ENCODE results near the gene USHBP1. TPM values are rescaled to one million over a fixed set of nuclear protein-coding genes. Genes with fewer than 3 reads are reported as not detected.

Gene USHBP1
- total and polyA plus RNA-seq, 2 of the 13 experiments (the other 11 are each of a cell fraction or from before 2014, with no cell fraction given): 0.15 to 1.5 TPM

GRCh38 chr19:17215127-17215971 is 49.2 kb downstream of the USHBP1 start, which contains the start of gene USE1 (continued):
- TF ChIP-seq ZBTB4 (CRISPR knock-in tag; IDR thresholded peaks at IDR 0.05; ENCODE audit: borderline replicate concordance) (0 out of 2 replicates have a peak, but pooled peaks have one; percentile 3), HHEX (CRISPR knock-in tag; IDR thresholded peaks at IDR 0.05) (no peak)

- peak overlapping the region; percentile 97 for H3K27ac ChIP-seq (ENCODE audit: extremely low read length, insufficient read depth, low read length)
- no peak for FAIRE-seq
- H3K27me3 ChIP-seq (ENCODE audit: control insufficient read depth in 1 of 2, insufficient read depth in 2 of 2, low read length in 2 of 2): no peaks in the 10 kb centered on the region; a peak in 1 of 5 replicates
- H3K4me3 ChIP-seq (replicated peaks in 1 of 3; ENCODE audit: insufficient read depth in 1 of 3, low read depth in 2 of 3, low read length in 3 of 3): peak overlapping the region; percentile 63 to 94 (median 81)
- H3K4me1 ChIP-seq (ENCODE audit: insufficient read depth, low read length): peaks cover 28% of the 10 kb centered on the region
- CTCF ChIA-PET (ENCODE audit: low intra/inter-chr PET ratio, low total read pairs): no interaction called here
- no peaks in the 10 kb centered on the region for H4K20me1 ChIP-seq (ENCODE audit: insufficient read depth, low read length)
- H3K79me2 ChIP-seq (ENCODE audit: insufficient read depth, low read length): no peaks in the 10 kb centered on the region
- H2AFZ ChIP-seq (ENCODE audit: low read length): no peak overlapping the region
- no peak for DNase-seq (ENCODE audit: low spot score)
- H3K9me3 ChIP-seq (ENCODE audit: low read length): no peaks in the 10 kb centered on the region
- peak; percentile 8; the same call in 2 of the 3 replicates for ATAC-seq
- POLR2A ChIA-PET: interaction anchor here (0.6 to 4.2 kb wide), 23 partner anchors 9 to 645 kb away, joined by 3 to 120 read pairs (median 10); partner anchors contain the start of genes ABHD8, ANO8, BABAM1 and DDA1
- peak overlapping the region; percentile 95 for H3K4me2 ChIP-seq (ENCODE audit: low read depth, low read length)
- H3K9ac ChIP-seq (ENCODE audit: insufficient read depth, low read depth, low read length): peak overlapping the region; percentile 99
- intact Hi-C loops (cut with micrococcal nuclease; ENCODE audit: unreplicated experiment) (loop anchor here (1.0 kb wide), 1 partner anchor 89 kb away; the partner anchor contains the start of gene ABHD8), in situ Hi-C loops (cut with HindIII; ENCODE audit: extremely low pct_ligation_motif_present, low pct_unique_long_range_greater_than_20kb) (no loop called here)
- H3K36me3 ChIP-seq (replicated peaks in 1 of 2; ENCODE audit: control insufficient read depth in 1 of 2, insufficient read depth in 2 of 2, low read length in 2 of 2): peaks cover 0 to 11% of the 10 kb centered on the region in 2 experiments; a peak in 2 of 5 replicates
- 6% methylated on average over 15 of the region's 16 CpGs for WGBS (ENCODE audit: low lambda C conversion rate)
- no TSS peak for BruUV-seq (replicated peaks)
- TF ChIP-seq ATAD3A (CRISPR knock-in tag; IDR thresholded peaks at IDR 0.05) (no peak), ZNF318 (CRISPR knock-in tag; IDR thresholded peaks at IDR 0.05) (no peak), IKZF1 (IDR thresholded peaks at IDR 0.05) (no peak), ZBTB21 (CRISPR knock-in tag; IDR thresholded peaks at IDR 0.05) (0 out of 2 replicates have a peak, but pooled peaks have one; percentile 7), ZNF224 (CRISPR knock-in tag; IDR thresholded peaks at IDR 0.05) (no peak), ZNF367 (CRISPR knock-in tag; IDR thresholded peaks at IDR 0.05; ENCODE audit: borderline replicate concordance) (no peak), ZNF558 (CRISPR knock-in tag; IDR thresholded peaks at IDR 0.05; ENCODE audit: borderline replicate concordance) (0 out of 2 replicates have a peak, but pooled peaks have one; percentile 12)
These were observed 49.9 kb downstream of the USHBP1 start for GRCh38 chr19:17214508-17215126.

All from HepG2 (cell line).